Measurements from ENCODE around the gene ZER1.

ZER1 gene

GRCh38 chr9:128732576-128732975, 39.2 kb downstream of the ZER1 start:
- DNase-seq, result no peak

DNA sequence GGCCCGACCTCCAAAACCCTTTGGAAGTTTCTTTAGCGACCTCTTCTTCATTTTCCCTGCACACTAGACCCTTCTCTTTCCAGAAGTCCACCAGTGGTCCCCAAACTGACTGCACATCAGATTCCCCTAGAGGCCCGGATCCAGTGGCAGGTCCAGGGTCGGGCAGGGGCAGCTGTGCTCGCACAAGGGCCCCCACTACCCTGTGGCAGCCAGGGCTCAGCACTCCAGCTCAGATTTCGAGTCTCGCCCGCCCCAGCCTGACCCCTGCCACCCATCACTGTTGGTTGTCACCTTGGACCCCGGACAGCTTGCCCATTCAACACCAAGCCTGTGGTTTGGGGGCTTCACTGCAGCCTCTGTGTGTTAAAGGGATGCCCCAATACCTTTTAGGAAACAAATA, 40.0 kb downstream of the ZER1 start:
- no peak for DNase-seq

DNA sequence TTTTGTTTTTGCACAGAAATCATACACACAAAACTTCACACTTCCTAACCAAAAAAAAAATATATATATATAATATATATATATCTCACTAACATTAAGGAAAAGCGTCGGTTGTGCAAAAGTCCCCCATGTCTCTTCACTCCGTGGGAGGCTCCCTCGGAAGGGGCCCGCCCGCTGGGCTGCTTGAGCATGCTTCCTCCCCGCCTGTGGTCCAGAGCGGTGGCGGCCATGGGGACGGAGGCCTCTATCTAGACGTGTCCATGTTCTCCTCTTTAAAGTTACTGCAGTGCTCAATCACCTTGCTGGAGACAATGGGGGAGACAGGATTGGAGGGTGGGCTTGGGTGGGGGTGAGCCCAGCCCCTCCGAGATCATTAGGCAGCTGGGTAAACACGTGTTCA, 40.6 kb downstream of the ZER1 start:
- DNase-seq, result no peak

- no peak for DNase-seq
Measured at GRCh38 chr9:128729766-128730517, 41.8 kb downstream of the ZER1 start.

GRCh38 chr9:128729302-128729701, 42.4 kb downstream of the ZER1 start:
- no peak for DNase-seq

DNA sequence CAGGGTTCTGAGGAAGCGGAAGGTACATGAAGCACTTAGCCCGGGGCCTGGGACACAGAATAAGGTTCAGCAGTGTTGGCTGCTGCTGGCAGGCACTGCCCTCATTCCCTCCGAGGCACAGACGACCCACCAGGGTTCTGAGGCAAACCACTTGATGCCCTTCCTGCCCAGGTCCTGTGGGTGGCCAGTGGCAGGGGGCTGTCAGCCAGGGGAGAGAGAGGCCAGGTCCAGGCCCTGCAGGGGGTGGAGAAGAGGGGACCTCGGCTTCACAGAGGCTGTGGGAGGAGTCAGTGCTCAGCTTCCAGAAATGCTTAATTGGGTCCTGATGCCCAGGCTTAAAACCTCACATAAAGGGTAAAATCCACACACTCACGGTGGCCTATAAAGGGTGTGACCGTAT, 43.4 kb downstream of the ZER1 start:
- no peak for DNase-seq

DNA sequence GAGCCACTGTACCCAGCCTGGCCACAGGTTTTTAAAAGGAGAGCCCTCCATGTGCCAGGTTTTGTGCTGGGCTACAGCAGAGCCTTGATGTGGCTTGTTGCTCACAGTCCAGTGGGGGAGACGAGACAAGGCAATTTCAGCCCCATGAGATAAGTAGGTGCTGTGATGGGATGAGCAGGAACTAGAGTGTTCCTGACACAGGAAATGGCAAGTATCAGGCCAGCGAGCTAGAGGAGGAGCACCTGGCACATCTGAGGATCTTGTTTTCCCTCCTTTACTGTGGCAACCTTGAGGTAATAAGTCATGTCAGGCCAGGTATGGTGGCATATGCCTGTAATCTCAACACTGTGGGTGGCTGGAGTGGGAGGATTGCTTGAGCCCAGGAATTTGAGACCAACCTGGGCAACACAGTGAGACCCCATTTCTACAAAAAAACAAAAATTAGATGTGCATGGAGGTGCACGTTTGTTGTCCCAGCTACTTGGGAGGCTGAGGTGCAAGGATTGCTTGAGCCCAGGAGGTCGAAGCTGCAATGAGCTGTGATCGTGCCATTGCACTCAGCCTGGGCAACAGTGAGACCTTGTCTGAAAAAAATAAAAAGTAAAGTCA, 44.0 kb downstream of the ZER1 start:
- DNase-seq, result no peak

DNA sequence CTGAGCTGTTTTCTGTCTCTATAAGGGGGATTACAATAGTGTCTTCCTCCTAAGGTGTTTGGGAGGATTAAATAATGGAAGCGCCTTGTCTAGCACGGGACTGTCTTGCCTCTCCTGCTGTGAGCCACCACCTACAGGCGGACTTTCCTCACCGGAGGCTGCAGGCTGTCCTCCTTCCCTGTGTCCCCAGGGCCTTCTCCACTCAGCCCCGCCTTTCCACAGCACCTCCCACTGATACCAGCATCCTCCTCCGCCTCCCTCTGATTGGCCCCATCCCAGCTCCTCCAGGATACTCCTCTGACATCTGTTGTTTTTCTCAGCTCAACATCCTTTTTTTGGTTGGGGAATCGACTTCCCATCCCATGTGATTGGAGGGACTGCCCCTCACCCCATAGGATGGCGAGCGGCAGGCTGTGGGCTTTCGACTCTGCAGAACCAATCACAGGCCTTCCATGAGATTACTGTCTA, 46.9 kb downstream of the ZER1 start:
- peak; percentile 58 for DNase-seq

GRCh38 chr9:128723866-128724743, 47.6 kb downstream of the ZER1 start, which contains the start of gene ZDHHC12:
Gene ZDHHC12, minus strand, starts transcription at chr9:128724127. Its CDS starts 34 bp downstream, at chr9:128724093.
- peak; percentile 100 for DNase-seq

DNA sequence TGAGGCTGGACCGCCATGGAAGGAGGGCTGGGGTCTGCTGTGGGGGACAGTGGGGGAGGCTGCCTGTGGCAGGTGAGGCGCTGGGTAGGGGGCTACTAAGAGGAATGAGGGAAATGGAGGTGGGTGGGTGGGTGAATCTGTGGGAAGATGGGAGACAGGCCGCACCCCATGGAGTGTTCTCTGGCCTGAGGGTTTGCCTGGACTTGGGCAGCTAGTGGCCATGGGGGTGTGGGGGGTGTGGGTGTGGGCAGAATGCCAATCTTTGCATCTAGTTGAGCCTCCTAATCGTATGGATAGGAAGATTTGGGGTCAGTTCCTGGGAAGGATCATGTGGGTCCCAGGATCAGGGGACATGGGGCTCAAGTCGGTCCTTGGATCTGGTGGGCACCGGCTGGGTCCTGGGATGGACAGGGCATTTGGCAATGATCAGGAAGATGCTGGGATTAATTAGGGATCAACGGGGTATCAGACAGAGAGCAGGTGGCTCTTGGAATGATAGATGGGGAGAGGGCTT, 48.3 kb downstream of the ZER1 start:
- DNase-seq, result no peak

DNA sequence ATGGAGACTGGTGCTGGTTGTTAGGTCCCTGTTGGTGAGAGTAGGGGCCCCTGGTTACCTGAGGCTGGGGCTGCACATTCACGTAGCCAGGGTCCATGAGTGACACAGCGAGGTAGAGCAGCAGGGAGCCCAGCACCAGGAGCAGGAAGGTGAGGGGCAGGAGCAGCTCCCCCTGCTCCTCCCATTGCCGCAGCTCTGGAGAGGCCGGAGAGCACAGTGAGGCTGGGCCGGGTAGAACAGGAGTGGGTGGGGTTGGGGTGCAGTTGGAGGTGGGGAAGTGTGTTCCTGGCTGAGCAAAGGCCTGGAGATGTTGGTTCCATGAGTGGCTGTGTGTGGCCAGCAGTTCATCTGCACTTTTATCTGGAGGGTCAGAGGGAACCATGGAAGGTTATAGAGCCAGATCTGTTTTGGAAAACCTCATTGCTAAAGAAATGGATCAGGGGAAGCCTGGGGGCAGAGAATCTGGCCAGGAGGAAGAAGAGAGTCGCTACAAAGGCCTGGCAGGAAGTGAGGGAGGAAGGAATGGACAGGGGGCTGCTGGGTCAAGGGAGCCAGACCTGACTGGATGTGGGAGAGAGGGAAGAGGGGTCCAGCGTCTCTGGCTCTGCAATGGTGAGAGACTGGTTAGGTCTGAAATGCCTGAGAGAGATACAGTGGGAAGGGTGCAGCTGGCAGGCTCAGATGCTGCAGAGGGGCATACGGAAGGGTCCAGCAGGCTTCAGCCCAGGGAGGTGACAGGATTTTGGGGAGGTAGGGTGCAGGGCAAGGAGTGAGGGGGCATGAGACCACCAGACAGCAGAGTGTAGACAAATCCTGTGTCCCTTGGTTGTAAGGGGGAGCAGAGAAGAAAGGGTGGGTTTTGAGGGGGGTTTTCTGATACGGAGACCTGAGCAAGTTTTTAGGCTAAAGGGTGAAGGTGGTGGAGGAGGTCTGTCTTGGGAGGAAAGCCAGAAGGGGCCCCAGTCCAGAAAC, 49.1 kb downstream of the ZER1 start:
- DNase-seq, result no peak

DNA sequence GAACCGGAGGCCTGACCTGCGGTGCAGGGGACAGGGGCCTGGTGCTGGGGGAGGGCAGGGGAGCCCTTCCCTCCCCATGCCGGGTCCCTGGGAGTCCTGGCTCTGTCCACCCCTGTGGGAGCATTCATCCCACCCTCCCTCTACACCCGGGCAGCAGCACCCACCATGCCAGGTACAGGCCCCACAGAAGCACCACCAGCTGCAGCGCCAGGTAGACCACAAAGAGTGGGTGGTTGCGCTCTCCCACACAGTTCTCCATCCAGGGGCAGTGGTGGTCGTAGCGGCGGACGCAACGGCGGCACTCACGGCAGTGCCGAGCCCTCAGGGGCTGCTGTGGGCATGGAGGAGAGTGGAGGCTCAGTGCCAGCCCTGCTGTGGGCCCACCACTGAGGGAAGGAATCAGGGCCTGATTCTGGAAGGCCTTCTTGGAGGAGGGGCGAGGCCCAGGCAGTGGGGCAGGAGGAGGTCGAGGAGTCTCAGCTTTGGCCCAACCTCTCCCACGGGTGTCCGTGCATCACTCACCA, 50.2 kb downstream of the ZER1 start:
- DNase-seq, result no peak

DNA sequence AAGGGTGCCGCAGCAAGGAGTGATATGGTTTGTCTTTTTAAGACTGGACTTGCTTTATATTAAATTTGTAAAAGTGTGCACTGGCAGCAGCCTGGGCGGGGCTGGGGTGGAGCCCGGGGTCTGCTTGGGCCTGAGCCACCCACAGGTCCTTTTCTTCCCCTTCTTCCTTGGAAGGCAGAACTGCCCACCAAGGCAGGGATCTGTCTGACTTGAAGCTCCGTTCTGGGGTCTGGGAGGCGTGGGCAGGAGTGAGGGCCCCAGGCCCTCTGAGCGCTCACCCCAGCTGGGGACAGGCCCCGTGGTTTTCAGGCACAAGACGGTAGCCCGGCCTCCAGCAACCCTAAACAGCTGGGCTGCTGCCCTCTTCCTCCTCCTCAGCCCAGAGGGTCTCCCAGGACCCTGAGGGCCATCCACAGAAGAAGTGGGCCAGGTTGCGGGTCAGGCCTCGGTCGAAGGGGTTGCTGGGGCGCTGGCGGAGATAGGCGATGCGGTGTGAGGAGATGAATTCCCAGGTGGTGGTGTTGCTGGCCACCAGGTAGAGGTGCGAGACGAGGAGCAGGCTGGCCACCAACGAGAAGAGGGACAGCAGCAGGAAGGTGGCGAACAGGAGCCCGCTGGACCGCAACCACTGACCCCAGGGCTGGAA, 50.8 kb downstream of the ZER1 start:
- no peak for DNase-seq

DNA sequence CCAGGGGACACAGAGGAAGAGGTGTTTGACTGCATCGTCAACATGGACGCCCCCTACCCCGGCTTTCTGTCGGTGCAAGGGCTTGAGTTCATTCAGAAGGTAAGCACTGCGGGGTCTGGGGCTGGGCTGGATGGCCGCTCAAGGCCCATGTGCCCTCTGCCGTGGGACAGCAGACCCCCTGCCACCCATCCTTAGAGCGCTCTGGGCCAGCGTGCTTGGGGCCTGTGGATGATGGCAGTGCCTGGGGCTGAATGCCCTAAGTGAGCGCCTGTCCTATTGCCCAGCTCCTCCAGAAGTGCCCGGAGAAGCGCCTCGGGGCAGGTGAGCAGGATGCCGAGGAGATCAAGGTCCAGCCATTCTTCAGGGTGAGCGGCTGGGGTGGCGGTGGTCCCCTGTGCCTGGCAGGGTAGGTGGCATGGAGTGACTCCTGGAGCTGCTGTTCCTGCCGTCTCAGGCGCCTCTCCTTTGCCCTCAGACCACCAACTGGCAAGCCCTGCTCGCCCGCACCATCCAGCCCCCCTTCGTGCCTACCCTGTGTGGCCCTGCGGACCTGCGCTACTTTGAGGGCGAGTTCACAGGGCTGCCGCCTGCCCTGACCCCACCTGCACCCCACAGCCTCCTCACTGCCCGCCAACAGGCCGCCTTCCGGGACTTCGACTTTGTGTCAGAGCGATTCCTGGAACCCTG, 51.7 kb downstream of the ZER1 start:
- DNase-seq, result no peak

- DNase-seq, result no peak
Measured at GRCh38 chr9:128718475-128718874, 53.3 kb downstream of the ZER1 start.

- no peak for DNase-seq
Measured at GRCh38 chr9:128718047-128718446, 53.7 kb downstream of the ZER1 start.

DNA sequence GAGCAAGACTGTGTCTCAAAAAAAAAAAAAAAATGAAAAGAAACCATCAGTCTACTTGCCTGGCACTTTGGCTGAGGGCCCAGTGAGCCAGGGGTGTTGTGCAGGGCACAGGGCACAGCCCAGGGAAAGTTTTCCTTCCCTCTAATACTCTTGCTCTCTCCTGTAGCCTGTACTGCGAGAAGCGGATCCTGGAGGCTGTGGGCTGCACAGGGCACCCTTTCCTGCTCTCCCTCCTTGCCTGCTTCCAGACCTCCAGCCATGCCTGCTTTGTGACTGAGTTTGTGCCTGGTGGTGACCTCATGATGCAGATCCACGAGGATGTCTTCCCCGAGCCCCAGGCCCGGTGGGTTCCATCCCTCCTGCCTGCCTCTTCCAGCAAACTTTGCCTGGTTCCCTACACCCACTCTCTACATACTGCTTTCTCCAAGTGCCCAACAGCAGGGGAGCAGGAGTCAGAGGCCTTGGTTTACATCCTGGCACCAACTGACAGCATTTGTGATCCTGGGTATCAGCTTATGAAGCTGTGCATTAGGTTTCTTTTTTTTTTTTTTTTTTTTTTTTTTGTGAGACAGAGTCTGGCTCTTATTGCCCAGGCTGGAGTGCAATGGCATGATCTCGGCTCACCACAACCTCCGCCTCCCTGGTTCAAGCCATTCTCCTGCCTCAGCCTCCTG, 55.0 kb downstream of the ZER1 start:
- no peak for DNase-seq

DNA sequence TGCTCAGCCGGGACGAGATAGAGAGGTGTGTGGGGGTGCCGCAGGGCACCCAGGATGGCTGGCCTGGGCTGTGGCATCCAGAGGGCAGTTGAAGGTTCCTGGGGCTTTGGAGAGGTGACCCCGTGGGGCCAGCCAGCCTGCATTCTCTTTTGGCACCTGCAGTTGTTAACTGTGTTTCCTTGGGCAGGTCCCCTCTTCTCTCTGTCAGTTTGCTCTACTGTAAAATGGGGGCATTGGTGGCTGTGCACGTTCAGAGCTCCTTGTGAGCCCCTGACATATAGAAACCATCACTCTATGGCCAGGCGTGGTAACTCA, 56.3 kb downstream of the ZER1 start:
- DNase-seq, result no peak

DNA sequence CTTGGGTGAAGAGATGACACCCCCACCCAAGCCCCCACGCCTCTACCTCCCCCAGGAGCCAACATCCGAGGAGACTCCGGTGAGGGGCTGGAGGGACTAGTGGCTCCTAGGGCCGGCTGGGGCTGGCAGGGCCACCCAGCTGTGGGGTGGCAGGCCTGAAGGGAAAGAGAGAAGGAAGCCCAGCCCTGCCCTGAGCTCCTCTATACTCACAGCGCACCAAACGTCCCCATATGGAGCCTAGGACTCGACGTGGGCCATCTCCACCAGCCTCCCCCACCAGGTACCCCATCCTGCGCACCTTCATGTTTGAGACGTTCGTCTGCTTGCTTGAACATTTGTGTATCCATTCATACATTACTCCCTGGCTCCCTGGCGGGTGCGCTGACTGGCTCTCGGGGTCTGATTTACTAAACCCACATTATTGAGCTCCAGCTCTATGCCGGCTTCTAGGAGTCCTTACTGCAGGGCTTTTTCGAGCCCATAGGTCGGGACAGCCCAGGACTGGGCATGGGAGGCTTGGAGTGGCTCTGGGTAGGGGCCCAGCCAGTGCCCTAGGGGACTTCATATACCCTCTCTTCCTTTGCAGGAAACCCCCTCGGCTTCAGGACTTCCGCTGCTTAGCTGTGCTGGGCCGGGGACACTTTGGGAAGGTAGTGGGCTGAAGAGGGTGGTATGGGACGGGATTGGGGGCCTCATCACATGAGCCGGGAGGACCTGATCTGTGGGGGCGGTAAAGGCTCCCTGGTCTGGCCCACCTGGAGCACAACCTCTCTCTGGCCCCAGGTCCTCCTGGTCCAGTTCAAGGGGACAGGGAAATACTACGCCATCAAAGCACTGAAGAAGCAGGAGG, 56.9 kb downstream of the ZER1 start:
- DNase-seq, result no peak
